A673 (cell line): Measurements from ENCODE around the gene TP53BP2. TPM values are rescaled to one million over a fixed set of nuclear protein-coding genes. Genes with fewer than 3 reads are reported as not detected.

Experiments
- BruUV-seq: library from RNA; stranded (reverse); fragments of 400-500 nt; replicated peaks from 2 replicates; lab custom pipeline; 2021; lab: Mats Ljungman, UMichigan
- CTCF ChIA-PET: fragments of 300-600 bp; sonication (Branson Sonifier 250); formaldehyde crosslinking; loops from one replicate; lab custom pipeline; 2022; ENCODE audit warnings: antibody characterized with exemption; lab: Charles Lee
- POLR2A ChIA-PET: fragments of 300-600 bp; sonication (Branson Sonifier 250); formaldehyde crosslinking; loops from one replicate; lab custom pipeline; 2022; ENCODE audit warnings: antibody characterized with exemption; ENCODE audit not compliant: low non-redundant PET; lab: Charles Lee
- DNase-seq: peaks from one replicate; pipeline ENCODE4 v3.0.0-alpha.2; 2015; ENCODE audit warnings: low spot score
- H3K27ac ChIP-seq: fragments of 200-600 bp; sonication (generic); 2 replicates; pipeline ENCODE4 v1.5.1; 2016; ENCODE audit warnings: mixed run types, low read depth, mild to moderate bottlenecking, mixed read lengths, antibody characterized with exemption, low read length; ENCODE audit not compliant: poor library complexity, severe bottlenecking
- H3K27me3 ChIP-seq: fragments of 200-600 bp; sonication (generic); replicated peaks from 2 replicates; pipeline ENCODE4 v1.6.1; 2017; ENCODE audit warnings: mixed run types, low read depth, mild to moderate bottlenecking, mixed read lengths, antibody characterized with exemption, low read length; ENCODE audit not compliant: insufficient read depth, poor library complexity
- H3K36me3 ChIP-seq: fragments of 200-600 bp; sonication (generic); 2 replicates; pipeline ENCODE4 v1.6.1; 2016; ENCODE audit warnings: mixed run types, mild to moderate bottlenecking, mixed read lengths, antibody characterized with exemption, low read length; ENCODE audit not compliant: insufficient read depth, poor library complexity, severe bottlenecking
- H3K4me1 ChIP-seq: fragments of 200-600 bp; sonication (generic); 2 replicates; pipeline ENCODE4 v1.6.1; 2017; ENCODE audit warnings: mixed run types, mild to moderate bottlenecking, mixed read lengths, antibody characterized with exemption, low read length; ENCODE audit not compliant: insufficient read depth, poor library complexity, severe bottlenecking
- H3K4me3 ChIP-seq: fragments of 200-600 bp; sonication (generic); 2 replicates; pipeline ENCODE4 v1.5.1; 2016; ENCODE audit warnings: low read depth, mixed run types, mild to moderate bottlenecking, mixed read lengths, low read length; ENCODE audit not compliant: poor library complexity, severe bottlenecking
- H3K9me3 ChIP-seq: fragments of 200-600 bp; sonication (generic); 2 replicates; pipeline ENCODE4 v1.6.1; 2016; ENCODE audit warnings: mixed run types, low read depth, mild to moderate bottlenecking, mixed read lengths, antibody characterized with exemption, low read length; ENCODE audit not compliant: poor library complexity, severe bottlenecking
- EZH2 ChIP-seq: fragments of 200-600 bp; sonication (generic); IDR thresholded peaks from 2 replicates; pipeline ENCODE4 v1.6.1; 2017; ENCODE audit warnings: borderline replicate concordance, low read depth, mild to moderate bottlenecking, mixed read lengths, antibody characterized with exemption, low read length; ENCODE audit not compliant: poor library complexity, severe bottlenecking
- intact Hi-C: fragments of 100-400 bp; cut with micrococcal nuclease; formaldehyde crosslinking; loops from one replicate; pipeline ENCODE4 v1.10.0; 2022; ENCODE audit not compliant: unreplicated experiment
- total RNA-seq: library from RNA; stranded (reverse); gene quantifications from 2 replicates; pipeline ENCODE4 v1.2.3, GENCODE V29; 2021
- TF ChIP-seq, protein P1 (sequence below): fragments of 300-800, 200-600 bp; sonication (generic); conservative IDR thresholded peaks from 2 replicates; pipeline ENCODE4 v1.5.1; 2017; ENCODE audit warnings: low read depth, mild to moderate bottlenecking, antibody characterized with exemption, low read length, moderate library complexity, mixed read lengths

Gene TP53BP2
- total RNA-seq, 1 experiment from 2014 or later, result 93.3 TPM

DNA sequence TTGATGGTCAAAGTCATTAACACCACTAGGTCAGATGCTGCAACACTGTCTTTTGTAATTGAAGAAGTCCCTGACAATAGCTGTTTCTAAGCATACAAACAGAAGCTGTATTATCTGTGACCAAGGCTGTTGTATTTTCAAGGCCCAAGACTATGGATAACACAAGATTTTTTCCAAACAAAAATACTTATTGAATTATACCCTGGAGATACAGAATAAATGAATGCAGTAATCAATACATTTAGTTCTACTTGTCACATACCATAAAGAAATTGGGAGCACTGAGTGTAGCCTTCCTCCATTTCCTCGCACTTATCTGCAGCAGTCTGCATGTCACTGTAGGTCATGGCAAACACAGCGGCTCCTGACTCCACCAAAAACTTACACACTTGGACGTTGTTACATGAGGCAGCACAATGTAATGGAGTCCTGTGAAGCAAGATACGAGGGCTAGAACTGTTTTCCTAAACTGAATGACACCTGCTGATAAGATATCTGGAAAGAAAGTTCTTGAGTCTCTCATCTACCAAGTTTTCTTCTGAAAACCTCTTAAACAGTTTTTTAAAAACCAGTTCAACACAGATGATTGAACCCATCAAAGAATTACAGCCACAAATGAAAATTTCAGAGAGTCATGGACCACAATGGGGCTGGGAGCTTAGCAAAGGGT is 56.9 kb downstream of the TP53BP2 start:
- CTCF ChIA-PET, result no interaction called here
- Histone ChIP-seq H3K27me3 (no peaks in the 10 kb centered on the region), H3K4me3 (no peak overlapping the region), H3K36me3 (peaks cover 48% of the 10 kb centered on the region), H3K27ac (no peak overlapping the region), H3K4me1 (no peaks in the 10 kb centered on the region), H3K9me3 (no peaks in the 10 kb centered on the region)
- TF ChIP-seq, protein P1, sequence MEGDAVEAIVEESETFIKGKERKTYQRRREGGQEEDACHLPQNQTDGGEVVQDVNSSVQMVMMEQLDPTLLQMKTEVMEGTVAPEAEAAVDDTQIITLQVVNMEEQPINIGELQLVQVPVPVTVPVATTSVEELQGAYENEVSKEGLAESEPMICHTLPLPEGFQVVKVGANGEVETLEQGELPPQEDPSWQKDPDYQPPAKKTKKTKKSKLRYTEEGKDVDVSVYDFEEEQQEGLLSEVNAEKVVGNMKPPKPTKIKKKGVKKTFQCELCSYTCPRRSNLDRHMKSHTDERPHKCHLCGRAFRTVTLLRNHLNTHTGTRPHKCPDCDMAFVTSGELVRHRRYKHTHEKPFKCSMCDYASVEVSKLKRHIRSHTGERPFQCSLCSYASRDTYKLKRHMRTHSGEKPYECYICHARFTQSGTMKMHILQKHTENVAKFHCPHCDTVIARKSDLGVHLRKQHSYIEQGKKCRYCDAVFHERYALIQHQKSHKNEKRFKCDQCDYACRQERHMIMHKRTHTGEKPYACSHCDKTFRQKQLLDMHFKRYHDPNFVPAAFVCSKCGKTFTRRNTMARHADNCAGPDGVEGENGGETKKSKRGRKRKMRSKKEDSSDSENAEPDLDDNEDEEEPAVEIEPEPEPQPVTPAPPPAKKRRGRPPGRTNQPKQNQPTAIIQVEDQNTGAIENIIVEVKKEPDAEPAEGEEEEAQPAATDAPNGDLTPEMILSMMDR, result no peak
- TF ChIP-seq EZH2, result no peak
- intact Hi-C loops, result no loop called here
- no peak for DNase-seq
- no TSS peak for BruUV-seq
- POLR2A ChIA-PET, result no interaction called here

DNA sequence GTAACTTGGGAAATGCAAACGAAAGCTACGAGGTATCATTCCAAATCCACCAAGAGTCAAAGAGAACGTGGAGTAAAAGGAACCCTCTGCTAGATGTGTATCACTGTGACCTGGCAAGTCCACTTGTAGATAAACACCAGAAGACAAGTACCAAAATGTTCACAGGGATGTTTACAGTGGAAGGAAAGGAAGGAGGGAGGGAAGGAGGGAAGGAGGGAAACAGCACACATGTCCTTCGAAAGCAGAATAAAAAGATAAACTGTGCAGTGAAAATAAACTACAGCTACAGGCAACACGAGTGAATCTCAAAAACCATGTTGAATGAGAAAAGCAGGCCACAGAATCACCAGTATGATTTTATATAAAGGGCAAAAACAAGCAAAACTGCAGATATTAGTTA is 59.9 kb downstream of the TP53BP2 start:
- H3K9me3 ChIP-seq, result no peaks in the 10 kb centered on the region
- no peak overlapping the region for H3K4me3 ChIP-seq
- no peak for TF ChIP-seq EZH2
- TF ChIP-seq, protein P1, result no peak
- DNase-seq, result no peak
- peaks cover 34% of the 10 kb centered on the region for H3K36me3 ChIP-seq
- CTCF ChIA-PET, result no interaction called here
- intact Hi-C loops, result no loop called here
- no peak overlapping the region for H3K27ac ChIP-seq
- no peaks in the 10 kb centered on the region for H3K4me1 ChIP-seq
- H3K27me3 ChIP-seq, result no peaks in the 10 kb centered on the region
- BruUV-seq, result no TSS peak
- POLR2A ChIA-PET, result no interaction called here

DNA sequence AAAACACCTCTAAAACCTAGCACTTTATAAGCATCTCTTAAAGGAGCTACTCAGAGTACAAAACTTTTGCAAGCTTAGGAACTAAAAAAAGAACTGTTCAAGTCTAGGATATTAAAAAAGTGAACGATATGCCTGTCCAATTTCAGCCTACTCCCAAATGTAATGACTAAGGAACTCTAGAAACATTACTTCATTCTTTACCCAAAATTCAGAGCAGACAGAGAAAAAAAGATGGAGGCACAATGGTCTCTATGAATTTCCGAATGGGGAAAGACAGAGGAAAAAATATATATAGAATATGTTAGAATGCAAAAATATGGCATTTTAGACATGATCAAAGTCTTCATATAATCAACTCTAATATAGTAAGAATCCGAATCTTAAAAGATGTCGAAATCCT is 61.2 kb downstream of the TP53BP2 start:
- CTCF ChIA-PET, result no interaction called here
- no peak for DNase-seq
- POLR2A ChIA-PET, result interaction anchor here (0.7 kb wide), 1 partner anchor 551 kb away, joined by 3 read pairs; no protein-coding TSS in a partner anchor
- Histone ChIP-seq H3K9me3 (no peaks in the 10 kb centered on the region), H3K27me3 (no peaks in the 10 kb centered on the region), H3K4me3 (no peak overlapping the region), H3K27ac (no peak overlapping the region), H3K36me3 (peaks cover 42% of the 10 kb centered on the region), H3K4me1 (no peaks in the 10 kb centered on the region)
- intact Hi-C loops, result no loop called here
- no peak for TF ChIP-seq EZH2
- TF ChIP-seq, protein P1, result no peak
- BruUV-seq, result no TSS peak
